T-helper 2 cell treated with Interferon-gamma antibody and Interleukin-4, amounts not matched to agents 5 μg/mL and 100 μg/mL, for 36 hours (primary cell): ENCODE data around the gene KCNJ18.
"Not testable (repeated sequence)": the region's sequence is repeated elsewhere in the genome, so short reads cannot be mapped to it uniquely, and the experiment has no call there.

Experiments used
- DNase-seq: peaks from one replicate; pipeline ENCODE4 v3.0.0; 2021; ENCODE audit warnings: low spot score
- H3K27ac Mint-ChIP-seq: one replicate; pipeline ENCODE4 v1.8.0; 2021; ENCODE audit warnings: mild to moderate bottlenecking, mixed read lengths
- H3K27me3 Mint-ChIP-seq: one replicate; pipeline ENCODE4 v1.8.0; 2021; ENCODE audit warnings: low read depth, mixed read lengths
- H3K36me3 Mint-ChIP-seq: one replicate; pipeline ENCODE4 v1.8.0; 2021; ENCODE audit warnings: low read depth, mixed read lengths
- H3K4me1 Mint-ChIP-seq: one replicate; pipeline ENCODE4 v1.8.0; 2021; ENCODE audit warnings: low read depth, mixed read lengths
- H3K4me3 Mint-ChIP-seq: one replicate; pipeline ENCODE4 v1.8.0; 2022; ENCODE audit warnings: mild to moderate bottlenecking, moderate library complexity, mixed read lengths
- H3K9me3 Mint-ChIP-seq: one replicate; pipeline ENCODE4 v1.8.0; 2021; ENCODE audit warnings: mixed read lengths

Gene KCNJ18

GRCh38 chr17:21699573-21700236, 7.4 kb downstream of the KCNJ18 start:
- H3K27ac Mint-ChIP-seq, DNase-seq: not testable (repeated sequence)

GRCh38 chr17:21701090-21701489, 8.8 kb downstream of the KCNJ18 start:
- not testable (repeated sequence) for H3K36me3 Mint-ChIP-seq, H3K4me1 Mint-ChIP-seq, DNase-seq, H3K27ac Mint-ChIP-seq, H3K4me3 Mint-ChIP-seq, H3K9me3 Mint-ChIP-seq, H3K27me3 Mint-ChIP-seq

More at GRCh38 chr17:21699573-21700236, 7.4 kb downstream of the KCNJ18 start:
- H3K27me3 Mint-ChIP-seq, H3K9me3 Mint-ChIP-seq, H3K4me1 Mint-ChIP-seq, H3K4me3 Mint-ChIP-seq, H3K36me3 Mint-ChIP-seq: not testable (repeated sequence)

- H3K4me3 Mint-ChIP-seq, DNase-seq, H3K27ac Mint-ChIP-seq, H3K27me3 Mint-ChIP-seq, H3K36me3 Mint-ChIP-seq, H3K4me1 Mint-ChIP-seq, H3K9me3 Mint-ChIP-seq: not testable (repeated sequence)
Observed at GRCh38 chr17:21702029-21702428, 9.7 kb downstream of the KCNJ18 start.

GRCh38 chr17:21702521-21702920, 10.2 kb downstream of the KCNJ18 start:
- not testable (repeated sequence) for H3K4me3 Mint-ChIP-seq, H3K9me3 Mint-ChIP-seq, H3K36me3 Mint-ChIP-seq, H3K27me3 Mint-ChIP-seq, H3K27ac Mint-ChIP-seq, DNase-seq, H3K4me1 Mint-ChIP-seq

GRCh38 chr17:21702940-21703640, 10.8 kb downstream of the KCNJ18 start:
- not testable (repeated sequence) for H3K4me1 Mint-ChIP-seq, H3K27me3 Mint-ChIP-seq, H3K27ac Mint-ChIP-seq, DNase-seq, H3K36me3 Mint-ChIP-seq, H3K9me3 Mint-ChIP-seq, H3K4me3 Mint-ChIP-seq

GRCh38 chr17:21703891-21704872, 11.9 kb downstream of the KCNJ18 start:
- H3K27ac Mint-ChIP-seq, DNase-seq, H3K9me3 Mint-ChIP-seq, H3K4me1 Mint-ChIP-seq, H3K27me3 Mint-ChIP-seq, H3K36me3 Mint-ChIP-seq, H3K4me3 Mint-ChIP-seq: not testable (repeated sequence)

- Mint-ChIP-seq H3K36me3 (no peaks in the 10 kb centered on the region), H3K4me3 (no peak overlapping the region), H3K27me3 (no peaks in the 10 kb centered on the region), H3K4me1 (no peaks in the 10 kb centered on the region), H3K27ac (no peak overlapping the region), H3K9me3 (no peaks in the 10 kb centered on the region)
- DNase-seq = no peak
Observed at GRCh38 chr17:21705021-21705601, 12.8 kb downstream of the KCNJ18 start.

GRCh38 chr17:21705746-21706145, 13.4 kb downstream of the KCNJ18 start:
- H3K9me3 Mint-ChIP-seq = not testable (repeated sequence)

GRCh38 chr17:21706546-21706945, 14.2 kb downstream of the KCNJ18 start:
- H3K4me3 Mint-ChIP-seq, H3K36me3 Mint-ChIP-seq, H3K9me3 Mint-ChIP-seq, H3K27ac Mint-ChIP-seq, H3K27me3 Mint-ChIP-seq, H3K4me1 Mint-ChIP-seq, DNase-seq: not testable (repeated sequence)

More at GRCh38 chr17:21705746-21706145, 13.4 kb downstream of the KCNJ18 start:
- H3K4me3 Mint-ChIP-seq, H3K36me3 Mint-ChIP-seq, H3K27me3 Mint-ChIP-seq, H3K4me1 Mint-ChIP-seq, DNase-seq, H3K27ac Mint-ChIP-seq: not testable (repeated sequence)

GRCh38 chr17:21707131-21707530, 14.8 kb downstream of the KCNJ18 start:
- DNase-seq, H3K4me3 Mint-ChIP-seq, H3K27ac Mint-ChIP-seq, H3K4me1 Mint-ChIP-seq, H3K9me3 Mint-ChIP-seq, H3K36me3 Mint-ChIP-seq, H3K27me3 Mint-ChIP-seq: not testable (repeated sequence)

GRCh38 chr17:21707711-21708611, 15.6 kb downstream of the KCNJ18 start:
- H3K27ac Mint-ChIP-seq, H3K4me3 Mint-ChIP-seq, H3K4me1 Mint-ChIP-seq, H3K36me3 Mint-ChIP-seq, H3K9me3 Mint-ChIP-seq, DNase-seq, H3K27me3 Mint-ChIP-seq: not testable (repeated sequence)

GRCh38 chr17:21708612-21709535, 16.6 kb downstream of the KCNJ18 start:
- not testable (repeated sequence) for H3K27ac Mint-ChIP-seq, H3K27me3 Mint-ChIP-seq, H3K9me3 Mint-ChIP-seq, H3K36me3 Mint-ChIP-seq, H3K4me1 Mint-ChIP-seq, DNase-seq, H3K4me3 Mint-ChIP-seq
